Common myeloid progenitor, CD34-positive (primary cell): ENCODE results near the gene FANCI.
A peak's percentile ranks its signal among the peaks of the same experiment; 100 is the strongest.
"Not testable (repeated sequence)": the region's sequence is repeated elsewhere in the genome, so short reads cannot be mapped to it uniquely, and the experiment has no call there.

ENCODE experiments used
- CTCF ChIA-PET: fragments of 350-600 bp; sonication (Branson Sonifier 250); formaldehyde crosslinking; loops from one replicate; lab custom pipeline; 2021; ENCODE audit warnings: antibody characterized with exemption; lab: Charles Lee
- POLR2A ChIA-PET: fragments of 350-600 bp; sonication (Branson Sonifier 250); formaldehyde crosslinking; loops from one replicate; lab custom pipeline; 2021; ENCODE audit warnings: antibody characterized with exemption; lab: Charles Lee
- DNase-seq, 3 donors: peaks; one replicate each; pipeline versions ENCODE4 v3.0.0 to v3.0.0-alpha.2; 2013
- H3K27ac ChIP-seq, 2 experiments: 1 replicate in 1 of 2; 2 replicates in 1 of 2; pipeline ENCODE4 v1.7.0; 2013; ENCODE audit warnings: inconsistent platforms in 2 of 2, low read length in 2 of 2, mild to moderate bottlenecking in 2 of 2, low read depth in 1 of 2, moderate library complexity in 1 of 2; ENCODE audit not compliant: severe bottlenecking in 2 of 2, insufficient read depth in 1 of 2, poor library complexity in 1 of 2
- H3K27me3 ChIP-seq, 5 experiments: replicated peaks in 2 of 5; 1 replicate in 3 of 5; 2 replicates in 2 of 5; pipeline versions ENCODE4 v1.6.1 to v1.7.0; 2013; ENCODE audit warnings: low read length in 4 of 5, mild to moderate bottlenecking in 2 of 5, moderate library complexity in 2 of 5, inconsistent platforms in 1 of 5; ENCODE audit not compliant: insufficient read depth in 5 of 5, control insufficient read depth in 4 of 5
- H3K36me3 ChIP-seq, 4 experiments: 1 replicate in 2 of 4; 2 replicates in 2 of 4; pipeline versions ENCODE4 v1.6.1 to v1.7.0; 2013; ENCODE audit warnings: low read length in 3 of 4, control low read depth in 1 of 4, mild to moderate bottlenecking in 1 of 4; ENCODE audit not compliant: control insufficient read depth in 4 of 4, insufficient read depth in 4 of 4
- H3K4me1 ChIP-seq, 4 experiments: 1 replicate in 3 of 4; 2 replicates in 1 of 4; pipeline versions ENCODE4 v1.6.1 to v1.7.1; 2013; ENCODE audit warnings: low read length in 3 of 4, mild to moderate bottlenecking in 3 of 4, control low read depth in 1 of 4, inconsistent platforms in 1 of 4, moderate library complexity in 1 of 4; ENCODE audit not compliant: control insufficient read depth in 4 of 4, insufficient read depth in 4 of 4; ENCODE audit errors: control extremely low read depth in 1 of 4
- H3K4me3 ChIP-seq, 7 experiments: 1 replicate in 4 of 7; 2 replicates in 3 of 7; pipeline versions ENCODE4 v1.5.1 to v1.7.0; 2013; ENCODE audit warnings: mild to moderate bottlenecking in 7 of 7, low read length in 6 of 7, moderate library complexity in 6 of 7, inconsistent platforms in 2 of 7, low read depth in 2 of 7, control low read depth in 1 of 7; ENCODE audit not compliant: insufficient read depth in 4 of 7, control insufficient read depth in 1 of 7; ENCODE audit errors: extremely low read depth in 1 of 7
- H3K9me3 ChIP-seq, 5 experiments: 1 replicate in 4 of 5; 2 replicates in 1 of 5; pipeline versions ENCODE4 v1.6.1 to v1.7.1; 2013; ENCODE audit warnings: low read length in 4 of 5, mild to moderate bottlenecking in 2 of 5, inconsistent platforms in 1 of 5, low read depth in 1 of 5, moderate library complexity in 1 of 5; ENCODE audit not compliant: control insufficient read depth in 4 of 5, insufficient read depth in 2 of 5; ENCODE audit errors: control extremely low read depth in 1 of 5
- WGBS: methylation state at CpG from one replicate; pipeline ENCODE4 v1.1.5; 2013; ENCODE audit not compliant: insufficient coverage; 5-methylcytosine and 5-hydroxymethylcytosine counted together

FANCI gene

DNA sequence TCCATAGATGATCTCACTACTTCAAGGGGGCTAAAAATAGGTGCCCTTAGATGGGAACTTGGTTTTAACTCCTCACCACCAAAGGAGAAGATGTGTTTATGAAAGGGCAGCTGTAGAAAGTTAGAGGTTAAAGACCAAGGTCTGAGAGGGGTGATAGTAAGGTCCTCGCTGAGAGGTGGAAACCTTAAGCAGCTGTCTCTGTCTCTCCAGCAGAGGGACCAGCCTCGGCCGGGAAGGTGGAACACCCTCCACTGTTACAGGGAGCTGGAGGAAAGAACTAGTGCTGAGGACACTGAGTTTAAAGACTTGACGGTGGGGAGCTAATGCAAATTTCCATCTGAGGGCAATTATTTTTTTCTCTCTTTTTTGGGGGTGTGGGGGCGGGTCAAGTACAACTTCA is 13.5 kb upstream of the FANCI start:
- Histone ChIP-seq H3K9me3 (no peaks in the 10 kb centered on the region), H3K36me3 (no peaks in the 10 kb centered on the region), H3K27ac (no peak overlapping the region), H3K4me1 (no peaks in the 10 kb centered on the region), H3K27me3 (no peaks in the 10 kb centered on the region), H3K4me3 (no peak overlapping the region)
- no CpG with 5 or more reads among the region's 5 CpGs for WGBS
- ChIA-PET CTCF (interaction anchor here (0.6 kb wide), 1 partner anchor 16 kb away, joined by 4 read pairs; no protein-coding TSS in a partner anchor), POLR2A (no interaction called here)
- DNase-seq = no peak

DNA sequence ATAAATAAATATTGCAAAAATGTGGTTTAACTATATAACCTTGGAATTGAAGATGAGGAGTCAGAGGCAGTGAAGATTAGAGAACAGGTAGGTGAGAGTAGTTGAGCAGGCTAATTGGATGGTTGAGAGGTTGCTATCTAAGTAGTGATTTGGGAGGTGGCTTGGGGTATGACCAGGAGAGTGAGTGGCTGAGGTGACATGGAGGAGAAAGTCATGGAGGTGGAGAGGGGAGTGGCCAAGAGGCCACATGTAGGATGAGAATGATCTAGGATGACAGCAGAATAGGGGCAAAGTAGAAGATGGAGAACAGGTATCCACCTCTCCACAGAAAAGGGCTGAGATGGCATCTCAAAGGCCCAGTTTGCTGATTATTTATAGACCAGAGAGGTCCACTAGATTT is 11.9 kb upstream of the FANCI start:
- H3K9me3 ChIP-seq = no peaks in the 10 kb centered on the region
- CTCF ChIA-PET = no interaction called here

DNA sequence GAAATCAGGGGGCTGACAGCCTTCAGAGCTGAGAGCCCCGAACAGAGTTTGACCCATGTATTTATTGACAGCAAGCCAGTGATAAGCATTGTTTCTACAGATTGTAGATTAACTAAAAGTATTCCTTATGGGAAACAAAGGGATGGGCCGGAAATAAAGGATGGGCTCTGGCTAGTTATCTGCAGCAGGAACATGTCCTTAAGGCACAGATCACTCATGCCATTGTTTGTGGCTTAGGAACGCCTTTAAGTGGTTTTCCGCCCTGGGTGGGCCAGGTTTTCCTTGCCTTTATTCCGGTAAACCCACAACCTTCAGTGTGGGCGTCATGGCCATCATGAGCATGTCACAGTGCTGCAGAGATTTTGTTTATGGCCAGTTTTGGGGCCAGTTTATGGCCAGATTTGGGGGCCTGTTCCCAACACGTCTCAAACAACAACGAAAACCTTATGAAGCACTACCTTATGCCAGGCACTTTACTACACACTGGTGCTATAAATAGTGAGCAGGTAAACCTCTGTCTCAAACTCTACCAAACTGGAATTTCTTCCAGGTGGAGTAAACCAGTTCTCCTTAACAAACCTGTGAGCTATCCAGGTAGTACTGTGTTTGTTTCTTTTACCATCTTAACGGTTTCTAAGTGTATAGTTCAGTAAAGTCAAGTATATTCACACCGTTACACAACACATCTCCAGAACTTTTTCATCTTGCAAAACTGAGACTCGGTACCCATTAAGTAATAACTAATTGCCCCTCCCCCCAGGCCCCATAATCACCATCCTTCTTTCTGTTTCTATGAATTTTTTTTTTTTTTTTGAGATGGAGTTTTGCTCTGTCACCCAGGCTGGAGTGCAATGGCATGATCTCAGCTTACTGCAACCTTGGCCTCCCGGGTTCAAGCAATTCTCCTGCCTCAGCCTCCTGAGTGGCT is 3.6 kb upstream of the FANCI start:
- DNase-seq, H3K9me3 ChIP-seq, H3K36me3 ChIP-seq, H3K27ac ChIP-seq, POLR2A ChIA-PET, H3K27me3 ChIP-seq, H3K4me3 ChIP-seq: not testable (repeated sequence)
- peaks cover 6 to 16% (median 6%) of the 10 kb centered on the region in 4 experiments for H3K4me1 ChIP-seq
- WGBS = 92% methylated on average over 7 of the region's 12 CpGs
- CTCF ChIA-PET = interaction anchor here (1.4 kb wide), 1 partner anchor 33 kb away, joined by 3 read pairs; no protein-coding TSS in a partner anchor

More for the DNA sequence above, 11.9 kb upstream of the FANCI start:
- Histone ChIP-seq H3K27ac (no peak overlapping the region), H3K4me3 (no peak overlapping the region), H3K4me1 (no peaks in the 10 kb centered on the region), H3K27me3 (no peaks in the 10 kb centered on the region), H3K36me3 (no peaks in the 10 kb centered on the region)
- DNase-seq = no peak
- POLR2A ChIA-PET = no interaction called here

DNA sequence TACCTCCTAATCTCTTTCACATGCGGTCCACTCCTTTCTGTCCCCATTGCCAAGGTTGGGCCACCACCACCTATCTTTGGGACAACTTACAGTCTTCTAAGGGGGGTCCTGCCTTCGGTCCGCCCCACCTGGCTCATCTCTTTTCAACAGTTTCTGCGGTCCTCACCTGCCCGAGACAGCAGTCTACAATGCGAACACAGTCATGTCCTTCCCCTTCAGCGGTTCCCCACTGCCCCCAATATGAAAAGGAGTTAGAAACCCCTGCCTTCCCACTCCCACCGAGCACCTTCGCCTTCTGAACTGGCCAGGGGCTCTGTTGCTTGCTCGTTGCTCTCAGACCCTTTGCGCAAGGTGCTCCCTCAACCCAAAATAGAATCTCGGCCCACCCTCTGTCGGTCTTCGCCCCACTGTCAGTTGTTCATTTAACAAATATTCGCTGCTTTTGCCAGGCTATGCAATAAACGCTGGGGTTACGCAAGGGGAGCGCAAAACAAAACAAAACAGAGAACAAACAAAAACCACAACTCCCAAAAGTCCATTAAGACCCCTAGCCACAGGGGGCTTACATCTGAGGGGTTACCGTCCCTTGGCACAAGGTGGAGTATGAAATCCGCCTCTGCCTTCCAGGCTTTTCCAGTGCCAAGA is 611 bp upstream of the FANCI start:
- no peaks in the 10 kb centered on the region for H3K9me3 ChIP-seq
- WGBS = 46% methylated on average over 13 of the region's 20 CpGs
- CTCF ChIA-PET = interaction anchor here (1.1 to 3.4 kb wide), 3 partner anchors 22 to 37 kb away, joined by 3 to 18 read pairs (median 4); no protein-coding TSS in a partner anchor
- peak in 1 of 3 donors; percentile 1 for DNase-seq
- peaks cover 0 to 19% (median 3%) of the 10 kb centered on the region in 4 experiments for H3K36me3 ChIP-seq
- H3K4me1 ChIP-seq = peaks cover 6 to 22% (median 11%) of the 10 kb centered on the region in 4 experiments
- peak overlapping the region; percentile 81 to 100 (median 94) for H3K4me3 ChIP-seq
- POLR2A ChIA-PET = interaction anchor here (1.1 kb wide), 1 partner anchor 35 kb away, joined by 3 read pairs; no protein-coding TSS in a partner anchor
- peaks cover 0 to 4% (median 0%) of the 10 kb centered on the region in 5 experiments for H3K27me3 ChIP-seq
- no peak overlapping the region for H3K27ac ChIP-seq

DNA sequence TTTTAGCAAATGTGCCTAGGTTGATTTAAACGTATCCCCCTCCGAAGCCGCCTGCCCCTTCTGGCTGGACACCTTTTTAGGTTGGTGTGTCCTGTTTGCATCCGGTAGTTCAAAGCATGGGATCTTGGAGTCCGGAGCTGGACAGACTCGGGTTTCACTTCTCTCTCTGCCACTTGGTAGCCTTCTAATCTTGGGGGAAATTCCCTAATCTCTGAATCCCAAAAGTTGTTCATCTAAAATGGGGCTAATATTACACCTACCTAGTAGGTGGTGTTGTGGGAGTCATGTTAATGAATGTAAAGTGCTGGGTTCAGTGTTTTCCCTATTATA is 760 bp downstream of the FANCI start:
- peak overlapping the region; percentile 17 to 71 for H3K27ac ChIP-seq
- CTCF ChIA-PET = interaction anchor here (1.0 to 3.4 kb wide), 8 partner anchors 9 to 38 kb away, joined by 3 to 18 read pairs (median 3); no protein-coding TSS in a partner anchor

DNA sequence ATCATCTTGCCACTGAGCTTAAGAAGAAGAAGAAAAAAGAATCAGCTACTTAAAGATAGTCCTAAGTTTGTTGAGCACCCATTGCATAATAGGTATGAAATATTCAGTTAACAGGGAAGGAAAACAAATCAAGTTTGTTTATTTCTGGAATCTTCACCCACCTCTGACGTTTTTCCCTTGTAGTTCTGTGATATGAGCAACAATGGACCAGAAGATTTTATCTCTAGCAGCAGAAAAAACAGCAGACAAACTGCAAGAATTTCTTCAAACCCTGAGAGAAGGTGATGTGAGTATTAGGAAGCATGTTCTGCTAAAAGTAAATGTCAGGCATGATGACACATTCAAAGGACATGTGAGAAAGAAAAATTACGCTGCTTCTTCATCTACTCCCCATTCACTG is 3.7 kb downstream of the FANCI start:
- H3K4me1 ChIP-seq = peaks cover 6 to 22% (median 11%) of the 10 kb centered on the region in 4 experiments
- CTCF ChIA-PET = interaction anchor here (0.8 to 1.1 kb wide), 2 partner anchors 10 to 41 kb away, joined by 3 to 4 read pairs; no protein-coding TSS in a partner anchor
- H3K9me3 ChIP-seq = peaks cover 0 to 4% (median 0%) of the 10 kb centered on the region in 5 experiments
- H3K27me3 ChIP-seq = peaks cover 0 to 3% (median 0%) of the 10 kb centered on the region in 5 experiments
- WGBS = 80% methylated on average over 1 of the region's 2 CpGs
- H3K4me3 ChIP-seq = no peak overlapping the region
- POLR2A ChIA-PET = no interaction called here
- H3K27ac ChIP-seq = no peak overlapping the region
- DNase-seq = no peak
- peaks cover 0 to 46% (median 17%) of the 10 kb centered on the region in 4 experiments for H3K36me3 ChIP-seq

More for the DNA sequence above, 760 bp downstream of the FANCI start:
- WGBS = 0% methylated on average over 5 of the region's 6 CpGs
- H3K4me1 ChIP-seq = peaks cover 6 to 22% (median 11%) of the 10 kb centered on the region in 4 experiments
- POLR2A ChIA-PET = no interaction called here
- peaks cover 0 to 4% (median 0%) of the 10 kb centered on the region in 5 experiments for H3K27me3 ChIP-seq
- H3K4me3 ChIP-seq = peak overlapping the region; percentile 81 to 100 (median 94)
- no peak for DNase-seq
- H3K9me3 ChIP-seq = peaks cover 0 to 3% (median 0%) of the 10 kb centered on the region in 5 experiments
- H3K36me3 ChIP-seq = peaks cover 0 to 32% (median 12%) of the 10 kb centered on the region in 4 experiments
